ENCODE results near the gene EEFSEC. TPM values are rescaled to one million over a fixed set of nuclear protein-coding genes. Genes with fewer than 3 reads are reported as not detected.

EEFSEC gene
- polyA plus RNA-seq, 12 donors, result 13.4 to 22.2 (median 15.3) TPM; not detected in 1

DNA sequence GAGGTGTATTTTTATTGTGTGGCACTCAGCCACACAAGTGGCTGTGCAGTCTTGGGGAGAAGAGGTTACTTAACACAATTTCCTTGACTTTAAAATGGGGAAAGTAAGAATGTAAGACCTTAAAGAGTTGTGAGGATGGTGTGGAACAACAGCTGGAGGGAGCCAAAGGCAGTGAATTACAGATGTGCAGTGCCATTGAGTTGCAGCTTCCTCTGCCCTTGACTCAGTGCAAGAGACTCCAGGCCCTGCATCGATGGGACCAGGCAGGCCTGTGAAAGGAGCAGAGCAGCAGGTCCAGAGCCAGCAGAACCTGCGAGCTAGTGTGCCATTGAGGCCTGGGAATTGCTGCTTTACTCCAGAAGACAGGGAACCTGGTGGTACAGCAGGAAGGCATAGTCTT lies 27.2 kb downstream of the EEFSEC start:
- DNase-seq, result no peak

- no peak for DNase-seq
Measured at GRCh38 chr3:128180913-128181312, 27.6 kb downstream of the EEFSEC start.

GRCh38 chr3:128182656-128183055 lies 29.4 kb downstream of the EEFSEC start:
- no peak for DNase-seq

DNA sequence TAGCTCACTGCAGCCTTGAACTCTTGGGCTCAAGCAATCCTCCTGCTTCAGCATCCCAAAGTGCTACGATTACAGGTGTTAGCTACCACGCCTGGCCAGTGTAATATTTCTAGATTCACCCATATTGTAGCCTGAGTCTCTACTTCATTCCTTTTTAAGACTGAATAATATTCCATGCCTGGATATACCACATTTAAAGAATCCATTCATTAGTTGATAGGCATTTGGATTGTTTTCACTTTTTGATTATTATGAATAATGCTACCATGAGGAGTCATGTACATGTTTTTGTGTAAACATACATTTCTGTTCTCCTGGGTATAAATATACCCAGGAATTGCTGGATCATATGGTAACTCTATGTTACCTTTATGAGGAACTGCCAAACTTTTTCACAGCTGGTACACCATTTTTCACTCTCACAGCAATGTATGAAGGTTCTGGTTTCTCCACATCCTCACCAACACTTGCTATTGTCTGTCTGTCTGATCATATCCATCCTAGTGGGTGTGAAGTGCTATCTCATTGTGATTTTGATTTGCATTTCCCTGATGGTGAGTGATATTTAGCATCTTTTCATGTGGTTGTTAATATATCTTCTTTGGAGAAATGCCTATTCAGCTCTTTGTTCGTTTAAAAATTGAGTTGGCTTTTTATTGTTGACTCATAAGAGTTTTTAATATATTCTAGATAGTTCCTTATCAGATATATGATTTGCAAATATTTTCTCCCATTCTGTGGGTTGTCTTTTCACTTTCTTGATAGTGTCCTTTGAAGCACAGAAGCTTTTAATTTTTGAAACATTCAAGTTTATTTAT lies 32.6 kb downstream of the EEFSEC start:
- no peak for DNase-seq

DNA sequence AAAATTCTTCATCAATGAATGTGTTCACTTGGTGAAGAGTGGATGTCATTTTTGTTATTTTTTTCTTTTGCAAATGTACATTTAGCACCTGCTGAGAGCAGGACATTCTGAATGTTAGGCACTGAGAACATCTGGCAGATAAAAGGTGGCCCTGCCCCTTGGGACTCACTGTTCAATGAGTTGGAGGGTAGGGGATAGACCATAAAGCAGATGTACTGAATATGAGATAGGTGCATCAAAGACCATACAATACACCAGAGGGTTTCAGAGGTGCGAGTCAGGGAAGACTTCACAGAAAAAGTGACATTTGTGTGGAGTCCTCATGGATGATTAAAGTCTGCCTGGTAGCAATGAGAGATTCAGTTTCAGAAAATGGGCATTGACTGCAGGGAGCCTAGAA lies 34.2 kb downstream of the EEFSEC start:
- no peak for DNase-seq

GRCh38 chr3:128188326-128188725 lies 35.0 kb downstream of the EEFSEC start:
- DNase-seq, result no peak

DNA sequence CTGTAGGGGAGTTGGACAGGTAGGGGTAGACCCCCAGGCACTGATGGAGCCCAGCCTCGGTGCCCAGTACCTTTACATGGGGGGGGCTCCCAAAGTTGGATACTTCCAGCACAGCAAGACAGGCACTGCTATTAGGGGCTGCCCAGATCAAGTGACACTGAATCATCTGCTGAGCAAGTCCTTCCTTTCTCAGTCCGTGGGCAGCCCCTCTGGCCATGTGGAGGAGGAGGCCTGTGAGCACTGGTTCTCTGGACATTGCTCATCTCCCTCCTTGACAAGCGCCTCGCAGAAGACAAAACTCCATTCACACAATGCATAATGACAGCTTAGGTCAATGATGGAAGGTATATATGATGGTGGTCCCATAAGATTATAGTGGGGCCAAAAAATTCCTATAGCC lies 35.7 kb downstream of the EEFSEC start:
- DNase-seq, result no peak

- no peak for DNase-seq
Measured at GRCh38 chr3:128190501-128190900, 37.2 kb downstream of the EEFSEC start.

DNA sequence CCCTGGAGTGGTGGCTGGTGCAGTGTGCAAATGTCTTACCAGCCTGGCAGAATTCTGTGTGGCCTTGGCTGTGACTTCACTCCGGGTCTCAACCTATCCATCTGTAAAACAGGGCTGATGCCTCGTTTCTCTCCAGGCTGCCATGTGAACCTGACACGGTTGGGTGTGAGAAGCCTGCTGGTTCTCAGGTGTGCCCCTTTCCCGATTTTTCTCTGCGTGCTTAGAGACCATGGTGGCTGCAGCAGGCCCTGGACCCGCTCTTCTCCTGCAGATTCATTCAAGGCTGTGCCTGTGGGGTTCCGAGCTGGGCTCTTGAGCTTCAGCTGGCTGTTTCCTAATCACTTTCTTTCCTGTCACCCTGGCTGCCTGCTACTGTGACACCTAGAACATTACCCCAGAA lies 38.9 kb downstream of the EEFSEC start:
- no peak for DNase-seq

DNA sequence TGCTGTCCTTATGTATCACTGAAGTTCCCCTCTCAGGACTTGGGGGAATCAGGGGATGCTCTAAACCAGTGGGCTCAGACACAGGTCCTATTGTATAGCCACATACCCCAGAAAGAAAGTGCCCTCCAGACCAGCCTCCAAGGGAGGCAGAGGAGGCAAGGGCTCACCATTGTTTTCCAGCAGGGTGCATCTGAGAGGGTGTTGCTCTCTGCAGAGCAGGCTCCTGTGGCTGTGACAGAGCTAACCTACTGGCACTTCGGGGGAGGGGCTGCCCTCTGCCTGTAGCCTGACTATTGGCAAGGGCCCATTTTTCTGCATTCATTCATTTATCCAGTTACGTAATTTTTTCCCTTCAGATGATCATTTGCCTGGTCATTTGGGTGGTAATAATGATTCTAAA lies 39.9 kb downstream of the EEFSEC start:
- DNase-seq, result no peak

GRCh38 chr3:128194843-128195242 lies 41.6 kb downstream of the EEFSEC start:
- no peak for DNase-seq

DNA sequence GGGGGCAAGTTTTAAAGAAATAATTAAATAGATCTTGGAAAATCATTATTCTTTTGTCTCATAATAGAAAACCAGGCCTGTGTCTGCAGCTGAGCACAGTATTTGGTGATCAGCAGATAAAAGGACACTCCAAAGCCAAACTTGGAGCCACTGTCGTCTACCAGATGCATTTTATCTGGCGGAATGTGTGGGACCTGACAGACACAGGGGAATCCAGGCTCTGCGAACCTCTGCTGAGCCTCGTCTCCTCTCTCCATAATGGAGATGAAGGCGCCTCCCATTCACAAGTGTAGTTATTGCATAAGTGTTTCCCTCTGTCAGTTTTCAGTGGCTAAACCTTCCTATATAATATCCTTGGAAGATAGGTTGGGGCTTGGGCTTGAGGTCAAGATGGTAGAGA lies 42.1 kb downstream of the EEFSEC start:
- no peak for DNase-seq

GRCh38 chr3:128195802-128196201 lies 42.5 kb downstream of the EEFSEC start:
- no peak for DNase-seq

GRCh38 chr3:128196647-128197046 lies 43.4 kb downstream of the EEFSEC start:
- DNase-seq, result no peak

DNA sequence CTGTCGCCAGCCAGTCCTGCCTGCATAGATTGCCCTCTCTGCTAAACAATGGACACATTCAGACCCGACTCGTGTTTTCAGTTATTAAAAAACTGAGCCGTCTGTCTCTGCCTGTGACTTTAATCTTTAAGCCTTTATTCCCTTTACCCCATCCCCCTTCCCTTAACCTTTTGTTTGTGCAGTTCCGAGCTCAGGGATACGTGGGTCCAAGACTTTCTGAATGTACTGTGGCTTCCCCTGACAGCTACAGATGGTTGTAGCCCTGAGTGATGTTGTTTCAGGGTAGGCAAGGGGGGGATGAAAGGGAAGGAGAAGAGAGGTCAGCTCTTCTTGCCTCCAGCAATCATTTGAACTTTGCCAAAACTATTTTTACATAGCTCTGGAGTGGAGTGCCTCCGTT lies 44.6 kb downstream of the EEFSEC start:
- DNase-seq, result no peak

- no peak for DNase-seq
Measured at GRCh38 chr3:128198313-128198712, 45.0 kb downstream of the EEFSEC start.

- DNase-seq, result no peak
Measured at GRCh38 chr3:128199110-128199509, 45.8 kb downstream of the EEFSEC start.

DNA sequence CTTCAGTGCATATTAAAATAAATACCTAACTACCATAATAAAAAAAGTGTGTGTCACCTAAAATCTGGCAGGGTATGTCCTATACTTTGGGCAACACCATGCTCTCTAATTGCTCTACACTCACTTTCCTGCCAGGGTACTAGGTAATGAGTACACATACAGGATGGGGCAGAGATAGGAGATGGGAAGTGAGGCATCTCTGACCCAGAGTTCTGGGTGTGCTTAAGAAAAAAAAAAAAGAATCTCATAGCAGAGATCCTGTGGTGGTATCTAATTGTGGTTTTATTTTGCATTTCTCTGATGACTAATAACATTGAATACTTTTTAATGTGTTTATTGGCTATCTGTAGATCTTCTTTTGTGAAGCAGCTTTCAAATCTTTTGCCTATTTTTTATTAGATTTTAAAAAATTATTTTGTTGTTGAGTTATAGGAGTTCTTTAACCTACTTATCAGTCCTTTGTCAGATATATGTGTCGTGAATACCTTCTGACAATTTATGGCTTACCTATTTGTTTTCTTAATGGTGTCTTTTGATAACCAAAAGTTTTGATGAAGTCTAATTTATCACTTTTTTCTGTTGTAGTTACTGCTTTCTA lies 48.0 kb downstream of the EEFSEC start:
- DNase-seq, result no peak

DNA sequence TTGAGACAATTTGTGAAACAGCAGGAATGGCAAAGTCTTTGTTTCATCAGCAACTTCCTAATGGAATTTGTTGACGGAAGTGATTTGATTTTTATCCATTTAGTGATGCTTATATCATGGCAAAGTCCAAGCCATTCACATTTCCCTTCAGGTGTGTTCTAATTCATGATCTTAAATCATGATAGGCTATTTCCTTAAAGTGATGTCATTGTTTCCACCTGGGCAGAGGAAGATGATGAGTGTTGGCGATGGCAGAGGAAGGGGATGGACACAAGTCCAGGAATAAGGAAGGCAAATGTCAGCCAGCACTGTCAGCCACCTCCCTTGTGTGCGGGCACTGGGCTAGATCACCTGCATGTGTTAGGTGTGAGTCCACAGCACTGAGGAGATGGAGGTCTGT lies 49.9 kb downstream of the EEFSEC start:
- DNase-seq, result no peak

- DNase-seq, result no peak
Measured at GRCh38 chr3:128205558-128206145, 52.4 kb downstream of the EEFSEC start.

GRCh38 chr3:128207951-128208350 lies 54.7 kb downstream of the EEFSEC start:
- DNase-seq, result no peak

- DNase-seq, result no peak
Measured at GRCh38 chr3:128210711-128211110, 57.4 kb downstream of the EEFSEC start.

DNA sequence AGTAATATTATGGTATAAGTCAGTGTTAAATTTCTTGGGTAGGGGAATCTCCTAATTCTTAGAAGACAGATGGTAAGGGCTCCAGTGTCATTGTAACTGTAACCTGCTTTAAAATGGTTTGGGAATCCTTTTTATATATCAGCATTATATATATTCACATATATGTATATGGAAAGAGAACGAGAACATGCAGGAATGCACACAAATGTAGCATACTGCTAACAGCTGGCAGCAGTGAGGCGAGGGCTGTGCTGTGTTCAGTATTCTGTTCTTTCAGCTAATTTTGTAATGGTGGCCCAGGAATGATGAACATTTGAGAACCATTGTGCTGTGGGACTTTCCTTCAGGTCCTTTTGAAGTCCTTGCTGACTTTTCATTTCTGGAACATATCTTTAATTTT lies 60.8 kb downstream of the EEFSEC start:
- no peak for DNase-seq

Data from muscle of arm (tissue), 12 donors.